Umbilical cord (tissue), 2 donors: ENCODE results near the gene EML3. TPM values are rescaled to one million over a fixed set of nuclear protein-coding genes. Genes with fewer than 3 reads are reported as not detected.
A peak's percentile ranks its signal among the peaks of the same experiment; 100 is the strongest.
"Not testable (repeated sequence)": the region's sequence is repeated elsewhere in the genome, so short reads cannot be mapped to it uniquely, and the experiment has no call there.

ENCODE experiments used
- DNase-seq: peaks from one replicate; pipeline ENCODE4 v3.0.0-alpha.2; 2015; ENCODE audit warnings: low spot score
- total RNA-seq: library from RNA; depleted of rRNA; stranded (reverse); fragments of >200 nt; gene quantifications from one replicate; pipeline ENCODE4 v1.2.3, GENCODE V29; 2014; ENCODE audit warnings: low replicate concordance; ENCODE audit not compliant: insufficient read depth

Gene EML3, protein sequence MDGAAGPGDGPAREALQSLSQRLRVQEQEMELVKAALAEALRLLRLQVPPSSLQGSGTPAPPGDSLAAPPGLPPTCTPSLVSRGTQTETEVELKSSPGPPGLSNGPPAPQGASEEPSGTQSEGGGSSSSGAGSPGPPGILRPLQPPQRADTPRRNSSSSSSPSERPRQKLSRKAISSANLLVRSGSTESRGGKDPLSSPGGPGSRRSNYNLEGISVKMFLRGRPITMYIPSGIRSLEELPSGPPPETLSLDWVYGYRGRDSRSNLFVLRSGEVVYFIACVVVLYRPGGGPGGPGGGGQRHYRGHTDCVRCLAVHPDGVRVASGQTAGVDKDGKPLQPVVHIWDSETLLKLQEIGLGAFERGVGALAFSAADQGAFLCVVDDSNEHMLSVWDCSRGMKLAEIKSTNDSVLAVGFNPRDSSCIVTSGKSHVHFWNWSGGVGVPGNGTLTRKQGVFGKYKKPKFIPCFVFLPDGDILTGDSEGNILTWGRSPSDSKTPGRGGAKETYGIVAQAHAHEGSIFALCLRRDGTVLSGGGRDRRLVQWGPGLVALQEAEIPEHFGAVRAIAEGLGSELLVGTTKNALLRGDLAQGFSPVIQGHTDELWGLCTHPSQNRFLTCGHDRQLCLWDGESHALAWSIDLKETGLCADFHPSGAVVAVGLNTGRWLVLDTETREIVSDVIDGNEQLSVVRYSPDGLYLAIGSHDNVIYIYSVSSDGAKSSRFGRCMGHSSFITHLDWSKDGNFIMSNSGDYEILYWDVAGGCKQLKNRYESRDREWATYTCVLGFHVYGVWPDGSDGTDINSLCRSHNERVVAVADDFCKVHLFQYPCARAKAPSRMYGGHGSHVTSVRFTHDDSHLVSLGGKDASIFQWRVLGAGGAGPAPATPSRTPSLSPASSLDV
- 41.7 TPM for total RNA-seq

DNA sequence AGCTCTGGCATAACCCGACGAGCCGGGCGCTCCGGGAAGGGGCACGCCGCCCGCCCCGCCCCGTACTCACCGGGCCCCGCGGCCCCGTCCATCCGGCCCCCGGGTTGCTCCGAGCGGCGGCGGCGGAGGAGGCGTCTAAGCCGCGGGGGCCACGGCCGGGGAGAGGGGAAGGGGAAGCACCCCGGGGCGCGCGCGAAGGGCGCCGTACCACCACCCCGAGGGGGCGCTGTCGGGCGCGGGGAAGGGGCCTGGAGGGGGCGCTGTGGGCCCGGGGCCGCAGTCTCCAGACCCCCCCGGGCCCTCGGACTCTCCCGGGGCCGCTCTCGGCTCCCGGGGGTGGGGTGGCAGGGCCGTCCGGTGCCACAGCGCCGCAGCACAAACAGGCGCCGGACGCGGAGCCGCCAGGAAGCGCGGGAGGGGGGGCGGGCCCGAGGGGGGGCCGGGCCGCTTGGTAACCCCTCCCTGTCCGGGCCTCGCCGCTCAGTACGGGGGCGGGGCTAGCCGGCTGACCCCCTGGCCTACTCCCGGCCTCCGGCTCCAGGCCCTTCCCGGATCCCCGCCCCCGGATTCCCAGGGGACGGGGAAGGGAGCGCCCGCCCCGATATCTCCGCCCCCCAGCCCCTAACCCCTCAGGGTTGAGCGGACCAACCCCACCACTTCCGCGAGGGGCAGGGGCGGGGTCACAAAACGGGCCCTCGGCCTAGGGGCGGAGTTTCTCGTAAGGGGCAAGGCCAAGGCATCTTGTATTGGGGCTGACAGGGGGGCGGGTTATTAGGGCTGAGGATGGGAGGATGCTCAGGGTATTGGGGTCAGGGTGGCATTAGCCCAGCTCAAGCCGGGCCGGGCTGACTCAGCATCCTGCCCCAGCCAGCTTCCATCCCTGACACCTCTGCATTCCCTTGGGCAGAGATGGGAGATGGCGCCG, at the start of gene EML3, which contains the start of gene ROM1:
TSS of gene EML3 (minus strand) at position 410 of the 925 bp plus-strand sequence. CDS start at position 92, 318 bp downstream.
TSS of gene ROM1 (plus strand) at position 892 of the 925 bp plus-strand sequence. CDS start at position 917, 25 bp downstream.
- peak; percentile 91 for DNase-seq

DNA sequence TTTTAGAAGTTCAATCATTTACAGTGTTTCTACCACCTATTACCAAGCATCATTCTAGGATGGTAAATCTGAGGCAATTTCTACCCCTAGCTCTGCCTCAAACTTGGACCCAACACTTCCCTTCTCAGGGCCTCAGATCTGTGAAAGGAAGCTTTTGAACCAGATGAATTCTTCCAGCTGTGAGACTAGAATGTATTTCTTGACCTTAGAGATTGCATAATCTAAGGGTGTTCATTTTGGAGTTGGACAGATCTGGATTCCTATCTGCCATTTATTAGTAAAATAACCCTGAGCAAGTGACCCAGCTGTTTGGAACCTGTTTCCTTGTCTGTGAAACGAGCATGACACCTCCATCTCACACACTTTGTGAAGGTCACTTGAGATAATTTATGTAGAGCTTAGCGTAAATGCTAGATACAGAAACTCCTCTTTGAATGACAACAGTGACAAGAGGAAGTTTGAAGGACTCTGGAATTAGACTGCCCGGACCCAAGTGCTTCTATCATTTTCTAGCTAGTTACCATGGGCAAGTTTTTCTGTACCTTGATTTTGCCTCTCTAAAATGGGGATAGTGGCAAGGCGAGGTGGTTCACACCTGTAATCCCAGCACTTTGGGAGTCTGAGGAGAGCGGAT, 44.3 kb upstream of the EML3 start:
- DNase-seq: no peak

DNA sequence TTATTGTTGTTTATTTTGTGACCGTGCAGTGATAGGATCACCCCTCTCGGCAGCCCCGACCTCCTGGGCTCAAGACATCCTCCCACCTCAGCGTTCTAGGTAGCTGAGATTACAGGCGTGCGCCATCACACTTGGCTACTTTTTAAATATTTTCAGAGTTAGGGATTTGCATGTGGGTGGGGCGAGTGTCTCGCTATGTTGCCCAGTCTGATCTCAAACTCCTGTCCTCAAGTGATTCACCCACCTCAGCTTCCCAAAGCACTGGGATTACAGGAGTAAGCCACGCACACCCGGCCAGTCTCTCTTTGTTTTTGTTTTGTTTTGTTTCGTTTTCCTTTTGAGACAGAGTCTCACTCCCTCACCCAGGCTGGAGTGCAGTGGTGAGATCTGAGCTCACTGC, 41.7 kb upstream of the EML3 start:
- no peak for DNase-seq

DNA sequence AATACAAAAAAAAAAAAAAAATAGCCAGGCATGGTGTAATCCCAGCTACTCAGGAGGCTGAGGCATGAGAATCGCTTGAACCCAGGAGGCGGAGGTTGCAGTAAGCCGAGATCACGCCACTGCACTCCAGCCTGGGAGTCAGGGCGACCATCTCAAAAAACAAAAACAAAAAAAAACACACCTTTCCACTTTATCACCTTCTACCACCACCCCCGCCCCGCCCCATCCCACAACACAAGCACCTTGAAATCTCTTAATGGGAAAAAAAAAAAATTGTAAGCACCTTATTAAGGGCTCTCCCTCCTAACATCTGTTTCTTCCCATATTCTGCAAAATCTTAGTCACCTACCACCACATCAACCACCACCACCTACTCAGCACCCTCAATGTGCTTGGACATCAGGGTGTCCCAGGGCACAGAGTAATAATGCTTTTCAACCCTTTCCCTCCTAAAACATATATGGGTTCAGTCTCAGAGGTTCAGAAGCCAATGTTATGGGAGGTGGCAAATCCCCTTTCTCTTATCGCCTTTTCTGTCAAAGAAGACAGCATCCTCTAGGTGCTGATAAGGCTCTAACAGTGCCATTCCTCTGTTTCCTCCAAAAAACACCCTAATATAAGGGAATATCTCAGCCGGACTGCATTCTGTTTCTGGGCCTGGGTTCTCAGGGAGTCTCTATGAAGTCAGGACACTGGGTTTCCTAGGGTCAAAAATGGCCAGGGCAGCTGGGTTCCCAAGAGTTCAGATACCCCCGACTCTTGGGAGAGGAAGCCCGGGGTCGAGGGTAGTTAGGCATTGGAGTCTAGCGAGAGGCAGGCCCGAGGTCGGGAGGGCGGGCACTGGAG, 39.8 kb upstream of the EML3 start:
- DNase-seq: no peak

DNA sequence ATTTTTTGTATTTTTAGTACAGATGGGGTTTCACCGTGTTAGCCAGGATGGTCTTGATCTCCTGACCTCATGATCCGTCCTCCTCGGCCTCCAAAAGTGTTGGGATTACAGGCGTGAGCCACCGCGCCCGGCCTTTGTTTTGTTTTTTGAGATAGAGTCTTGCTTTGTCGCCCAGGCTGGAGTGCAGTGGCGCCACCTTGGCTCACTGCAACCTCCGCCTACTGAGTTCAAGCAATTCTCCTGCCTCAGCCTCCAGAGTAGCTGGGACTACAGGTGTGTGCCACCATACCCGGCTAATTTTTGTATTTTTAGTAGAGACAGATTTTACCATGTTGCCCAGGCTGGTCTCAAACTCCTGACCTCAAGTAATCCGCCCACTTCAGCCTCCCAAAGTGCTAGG, 37.7 kb upstream of the EML3 start:
- not testable (repeated sequence) for DNase-seq

DNA sequence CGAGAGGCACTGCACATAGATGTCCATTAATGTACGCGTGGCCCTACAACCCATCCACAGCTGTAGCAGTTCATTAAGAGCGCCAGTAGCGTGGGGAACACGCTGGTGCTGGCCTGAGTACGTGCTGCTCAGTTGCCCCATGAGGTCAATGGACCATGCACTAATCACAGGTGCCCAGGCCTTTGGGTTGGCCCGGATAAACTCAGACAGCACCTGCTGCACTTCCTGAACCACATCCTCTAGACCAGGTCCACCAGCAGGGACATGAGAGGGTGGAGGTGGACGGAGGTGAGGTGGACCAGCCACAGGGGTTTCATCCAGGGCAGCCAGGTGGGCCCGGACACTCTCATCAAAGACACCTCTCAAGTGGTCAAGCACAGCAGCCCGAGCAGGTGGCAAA, 36.9 kb upstream of the EML3 start:
- DNase-seq: no peak

DNA sequence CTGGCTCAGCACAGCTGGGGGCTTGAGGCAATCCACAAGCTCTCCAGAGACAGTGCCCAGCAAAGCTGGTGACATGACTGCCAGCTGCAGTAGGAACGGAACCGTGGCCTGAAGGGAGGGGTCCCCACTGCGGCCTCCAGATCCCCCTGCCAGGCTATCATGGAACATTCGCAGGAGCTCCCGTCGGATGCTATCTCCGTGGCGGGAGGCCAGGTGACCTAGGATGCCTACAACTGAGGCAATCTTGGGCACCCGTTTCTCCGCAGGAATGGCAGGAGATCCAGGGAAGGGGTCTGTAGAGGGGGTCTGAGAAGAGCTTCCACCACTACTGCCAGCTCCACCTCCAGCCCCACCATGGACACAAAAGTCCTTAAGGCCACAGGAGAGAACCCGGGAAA, 36.4 kb upstream of the EML3 start:
- DNase-seq: no peak

DNA sequence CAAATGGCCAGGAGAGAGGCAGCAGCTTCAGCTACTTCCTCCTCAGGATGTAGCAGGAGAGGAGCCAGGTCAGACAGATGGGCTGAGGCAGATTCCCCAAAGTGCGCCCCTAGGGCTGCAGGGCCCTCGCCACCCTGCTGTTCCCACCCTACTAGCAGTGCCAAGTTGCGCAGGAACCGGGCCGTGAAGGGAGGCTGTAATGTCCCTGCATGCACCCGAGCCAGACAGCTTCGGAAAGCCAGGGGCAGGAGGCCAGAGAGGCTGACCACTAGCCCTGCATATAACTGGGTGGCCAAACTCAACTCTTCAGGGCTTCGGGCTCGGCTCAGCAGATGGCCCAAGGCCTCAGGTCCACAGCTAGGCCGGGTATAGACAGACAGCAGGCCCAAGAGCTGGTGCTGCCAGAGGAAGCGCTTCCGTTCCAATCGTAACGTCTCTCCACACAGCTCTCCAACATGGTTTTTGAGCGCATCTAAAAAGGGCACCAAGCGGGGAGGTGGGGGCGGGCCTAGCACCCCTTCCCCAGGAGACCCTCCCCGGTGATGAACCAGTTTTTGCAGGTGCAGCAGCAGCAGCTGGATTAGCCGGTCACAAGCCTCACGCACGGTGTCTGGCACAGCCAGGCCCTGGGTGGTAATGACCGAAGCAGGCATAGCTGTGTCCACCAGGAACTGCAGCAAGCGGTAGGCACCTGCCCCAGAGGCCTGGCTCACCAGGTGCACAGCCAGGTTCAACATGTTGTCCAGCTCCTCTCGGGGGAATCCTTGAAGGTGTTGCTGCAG, 35.8 kb upstream of the EML3 start:
- no peak for DNase-seq

DNA sequence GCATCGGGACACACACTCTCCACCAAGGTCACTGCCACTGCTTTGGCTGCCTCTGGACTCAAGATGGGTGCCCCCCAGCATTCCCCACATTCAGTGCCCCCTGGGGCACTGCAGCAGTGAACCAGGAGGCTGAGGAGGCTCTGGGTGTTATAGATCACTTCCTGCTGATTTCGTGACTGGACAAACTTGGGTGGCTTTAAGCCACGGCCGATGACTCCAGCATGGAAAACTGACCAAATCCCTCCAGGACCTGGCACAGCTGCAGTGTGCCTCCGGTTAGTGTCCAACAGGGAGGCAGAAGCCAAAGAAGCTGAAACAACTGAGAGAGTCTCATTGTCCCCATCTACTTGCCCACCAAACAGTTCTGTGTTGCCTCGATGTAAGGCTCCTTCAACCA, 35.0 kb upstream of the EML3 start:
- no peak for DNase-seq

DNA sequence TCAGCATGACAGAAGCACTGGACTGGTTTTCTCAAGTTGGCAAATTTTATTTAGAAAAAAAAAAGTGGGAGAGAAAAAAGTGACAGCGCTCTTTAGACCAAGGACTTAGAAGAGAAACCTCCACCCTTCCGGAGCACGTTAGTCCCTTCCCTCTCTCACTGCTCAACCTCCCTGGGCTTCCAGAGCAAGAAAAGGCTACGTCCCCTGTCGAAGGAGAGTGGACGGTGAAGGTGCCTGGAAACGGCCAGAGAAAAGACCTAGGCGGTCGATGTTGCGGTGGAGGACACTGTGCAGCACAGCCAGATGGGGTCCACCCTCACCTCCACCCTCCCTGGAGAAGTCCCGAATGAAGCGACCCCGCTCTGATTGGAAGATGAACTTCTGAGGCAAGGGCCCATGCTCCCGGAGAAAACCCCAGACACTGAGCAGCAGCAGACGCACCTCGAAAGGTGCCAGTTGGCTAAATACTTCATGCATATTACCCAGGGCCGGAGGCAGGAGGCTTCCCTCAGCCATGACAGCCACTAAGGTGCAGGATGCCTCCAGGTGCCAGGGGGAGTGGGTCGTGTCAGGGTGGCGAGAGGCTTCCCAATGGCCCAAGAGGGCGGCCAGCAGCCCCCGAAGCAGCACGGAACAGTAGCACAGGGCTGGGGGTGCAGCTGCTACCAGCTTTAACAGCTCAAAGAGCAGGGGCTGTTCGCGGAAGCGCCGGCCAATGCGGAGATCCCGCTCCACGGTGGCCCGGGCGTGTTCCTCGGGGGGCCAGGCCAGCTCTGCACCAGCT, 34.4 kb upstream of the EML3 start:
- no peak for DNase-seq

DNA sequence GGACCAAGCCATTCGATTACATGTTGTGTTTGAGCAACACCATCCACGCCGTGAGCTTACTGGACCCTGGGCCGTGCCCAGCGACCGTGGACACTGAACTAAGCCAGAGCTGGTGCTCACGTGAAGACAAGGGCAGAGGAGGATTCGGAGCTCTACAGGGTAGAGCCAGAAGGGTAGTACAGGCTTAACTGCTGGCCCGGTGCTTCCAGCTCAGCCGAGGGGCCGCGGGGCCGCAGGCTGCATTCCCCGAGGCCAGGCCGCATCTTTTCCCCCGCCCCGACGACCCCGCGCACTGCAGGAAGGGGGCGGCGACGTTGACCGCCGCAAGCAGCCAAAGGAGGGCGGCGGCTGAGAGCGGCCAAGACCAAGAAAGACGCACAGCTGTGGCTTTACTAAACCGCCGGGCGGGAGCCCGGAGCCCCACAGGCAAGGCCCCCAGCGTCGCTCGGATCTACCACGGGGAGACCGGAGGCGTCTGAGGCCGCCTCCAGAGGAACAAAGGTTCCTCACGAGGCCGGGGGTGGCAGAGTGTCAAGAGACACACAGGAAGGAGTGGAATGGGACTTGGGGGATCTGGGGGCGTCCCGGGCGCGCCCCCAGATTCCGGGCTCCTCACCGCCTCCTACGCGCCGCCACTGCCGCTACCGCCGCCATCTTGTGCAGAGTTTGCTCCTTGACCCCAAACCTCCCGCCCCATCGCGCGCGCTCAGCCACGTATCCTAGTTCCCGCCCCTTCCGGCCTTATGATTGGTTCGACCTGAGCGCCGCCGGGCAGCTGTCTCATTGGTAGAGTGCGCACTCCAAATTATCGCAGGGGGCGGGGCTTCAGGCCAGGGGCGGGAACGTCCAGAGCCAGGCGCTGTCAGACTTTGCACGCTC, 33.6 kb upstream of the EML3 start, which contains the start of gene GANAB:
TSS of gene GANAB (minus strand) at position 668 of the 879 bp plus-strand sequence. CDS start at position 654, 14 bp downstream.
- peak; percentile 99 for DNase-seq

DNA sequence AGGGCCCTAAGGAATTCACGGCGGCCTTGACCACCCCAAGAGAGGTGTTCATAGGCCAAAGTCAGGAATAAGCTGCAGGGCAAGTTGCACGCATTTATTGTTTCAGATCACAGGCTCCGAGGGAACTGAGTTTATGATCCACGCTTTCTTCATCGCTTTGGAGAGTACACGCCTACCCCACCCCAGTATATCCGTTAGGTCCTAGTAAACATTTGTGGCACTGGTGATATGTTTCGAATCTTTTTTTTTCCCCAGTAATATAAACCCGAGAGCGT, 33.0 kb upstream of the EML3 start:
- no peak for DNase-seq

DNA sequence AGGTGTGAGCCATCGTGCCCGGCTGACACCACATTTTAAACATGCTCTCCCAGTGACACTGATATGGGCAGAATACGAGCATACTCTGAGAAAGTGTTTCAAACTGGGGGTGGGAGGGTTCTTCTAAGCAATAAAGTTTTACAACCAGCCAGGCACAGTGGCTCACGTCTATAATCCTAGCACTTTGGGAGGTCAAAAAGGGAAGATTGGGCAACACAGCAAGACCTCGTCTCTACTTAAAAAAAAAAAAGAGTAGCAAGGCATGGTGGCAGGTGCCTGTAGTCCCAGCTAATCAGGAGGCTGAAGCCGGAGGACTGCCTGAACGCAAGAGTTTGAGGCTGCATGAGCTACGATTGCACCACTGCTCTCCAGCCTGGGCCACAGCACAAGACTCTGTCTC, 31.6 kb upstream of the EML3 start:
- DNase-seq: no peak

DNA sequence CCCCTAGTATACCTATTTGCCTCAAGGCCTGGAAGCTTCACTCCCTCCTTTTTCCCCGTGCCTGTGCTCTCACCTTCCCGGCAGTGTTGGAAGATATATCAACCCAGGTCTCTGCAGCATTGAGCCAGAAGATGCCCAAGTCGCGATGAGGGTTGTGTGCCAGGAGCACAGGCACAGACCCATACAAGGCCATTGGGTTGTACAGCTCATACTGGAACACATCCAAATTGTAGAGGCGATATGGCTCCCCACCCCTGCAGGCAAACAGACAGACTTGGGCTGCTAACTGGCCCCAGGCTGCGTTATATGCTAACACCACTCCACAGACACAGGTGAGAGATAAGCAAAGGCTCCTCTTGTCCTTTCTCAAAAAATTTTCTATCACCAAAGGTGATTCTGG, 19.9 kb upstream of the EML3 start:
- no peak for DNase-seq

DNA sequence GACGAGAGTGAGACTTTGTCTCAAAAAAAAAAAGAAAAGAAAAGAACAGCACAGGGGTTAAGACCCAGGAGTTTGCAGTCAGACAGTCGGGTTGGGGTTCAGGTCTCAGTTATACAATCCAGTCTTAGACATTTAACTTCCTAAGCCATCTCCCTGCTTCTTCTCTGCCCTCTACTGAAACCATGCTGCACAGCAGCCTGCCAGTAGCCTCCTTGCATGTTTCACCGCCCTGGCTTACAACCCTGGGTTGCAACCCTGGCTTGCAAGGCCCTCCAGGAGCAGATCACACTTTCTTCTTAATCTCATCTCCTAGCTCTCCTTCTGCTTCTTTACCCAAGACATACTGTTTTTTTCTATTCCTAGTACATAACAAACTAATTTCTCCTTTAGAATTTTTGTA, 15.1 kb upstream of the EML3 start:
- no peak for DNase-seq

DNA sequence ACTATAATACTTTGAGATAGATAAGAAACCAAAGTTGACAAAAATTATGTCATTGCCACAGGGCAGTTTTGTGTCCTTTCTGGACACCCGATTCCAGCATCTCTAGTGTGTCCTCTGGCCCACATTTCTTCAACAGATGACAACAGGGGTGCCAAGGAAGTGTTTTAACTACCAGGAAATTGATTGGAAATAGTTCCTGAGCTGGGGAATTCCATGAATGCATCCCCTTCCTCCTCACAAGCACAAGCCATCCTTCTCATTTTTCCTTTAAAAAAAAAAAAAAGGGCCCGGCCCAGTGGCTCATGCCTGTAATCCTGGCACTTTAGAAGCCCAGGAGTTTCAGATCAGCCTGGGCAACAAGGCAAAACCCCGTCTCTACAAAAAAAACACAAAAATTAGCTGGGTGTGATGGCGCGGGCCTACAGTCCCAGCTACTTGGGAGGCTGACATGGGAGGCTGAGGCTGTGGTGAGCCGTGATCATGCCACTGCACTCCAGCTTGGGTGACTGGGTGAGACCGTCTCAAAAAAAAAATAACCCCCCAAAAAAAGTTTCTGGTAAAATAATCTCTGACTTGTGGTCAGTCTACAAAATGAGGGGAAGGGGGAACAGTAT, 10.0 kb upstream of the EML3 start:
- no peak for DNase-seq
